Mesendoderm (in vitro differentiated cells): ENCODE results near the gene FARP1.
"Not testable (repeated sequence)": the region's sequence is repeated elsewhere in the genome, so short reads cannot be mapped to it uniquely, and the experiment has no call there.

ENCODE experiments used
- DNase-seq: peaks from one replicate; pipeline ENCODE4 v3.0.0; 2013
- H2AK5ac ChIP-seq: 2 replicates; pipeline ENCODE4 v1.6.1; 2013; ENCODE audit warnings: low read length, inconsistent platforms
- H2BK120ac ChIP-seq: 2 replicates; pipeline ENCODE4 v1.6.1; 2013; ENCODE audit warnings: low read depth, mild to moderate bottlenecking, low read length, moderate library complexity, mixed read lengths
- H2BK15ac ChIP-seq: replicated peaks from 2 replicates; pipeline ENCODE4 v1.6.1; 2013; ENCODE audit warnings: low read depth, mild to moderate bottlenecking, moderate library complexity
- H2BK5ac ChIP-seq: 2 replicates; pipeline ENCODE4 v1.6.1; 2013; ENCODE audit warnings: low read length, inconsistent platforms
- H3K18ac ChIP-seq: 2 replicates; pipeline ENCODE4 v1.6.1; 2013; ENCODE audit warnings: mild to moderate bottlenecking, low read length, mixed read lengths
- H3K23ac ChIP-seq: one replicate; pipeline ENCODE4 v1.6.1; 2013; ENCODE audit warnings: low read length
- H3K27ac ChIP-seq: 2 replicates; pipeline ENCODE4 v1.5.1; 2013; ENCODE audit warnings: low read depth, mild to moderate bottlenecking, inconsistent platforms, low read length, moderate library complexity
- H3K27me3 ChIP-seq: 2 replicates; pipeline ENCODE4 v1.6.1; 2013; ENCODE audit warnings: low read length, control low read depth, mild to moderate bottlenecking, inconsistent platforms; ENCODE audit not compliant: insufficient read depth, poor library complexity
- H3K36me3 ChIP-seq: 2 replicates; pipeline ENCODE4 v1.6.1; 2013; ENCODE audit warnings: low read length, inconsistent platforms; ENCODE audit not compliant: control insufficient read depth, insufficient read depth
- H3K4ac ChIP-seq: one replicate; pipeline ENCODE4 v1.6.1; 2013; ENCODE audit warnings: low read depth, mild to moderate bottlenecking, low read length, moderate library complexity
- H3K4me1 ChIP-seq: 2 replicates; pipeline ENCODE4 v1.6.1; 2013; ENCODE audit warnings: low read depth, low read length, inconsistent platforms; ENCODE audit not compliant: control insufficient read depth
- H3K4me2 ChIP-seq: 2 replicates; pipeline ENCODE4 v1.6.1; 2013; ENCODE audit warnings: low read length
- H3K4me3 ChIP-seq: 2 replicates; pipeline ENCODE4 v1.5.1; 2013; ENCODE audit warnings: mild to moderate bottlenecking, low read length
- H3K56ac ChIP-seq: one replicate; pipeline ENCODE4 v1.6.1; 2013; ENCODE audit warnings: low read length
- H3K79me1 ChIP-seq: 2 replicates; pipeline ENCODE4 v1.6.1; 2013; ENCODE audit warnings: low read length, inconsistent platforms
- H3K79me2 ChIP-seq: 2 replicates; pipeline ENCODE4 v1.6.1; 2013; ENCODE audit warnings: mild to moderate bottlenecking, low read length; ENCODE audit not compliant: control insufficient read depth, insufficient read depth
- H3K9ac ChIP-seq: 2 replicates; pipeline ENCODE4 v1.6.1; 2013; ENCODE audit warnings: low read length, inconsistent platforms
- H4K5ac ChIP-seq: one replicate; pipeline ENCODE4 v1.6.1; 2013; ENCODE audit warnings: low read length
- H4K8ac ChIP-seq: one replicate; pipeline ENCODE4 v1.6.1; 2013; ENCODE audit warnings: low read depth, mild to moderate bottlenecking, control low read depth, low read length, moderate library complexity
- WGBS: extraction: QIAGEN DNeasy Blood & Tissue Kit; methylation state at CpG from one replicate; pipeline ENCODE4 v1.1.7; 2013; ENCODE audit warnings: low lambda C conversion rate, missing lambda C conversion rate; ENCODE audit not compliant: insufficient coverage; ENCODE audit errors: extremely low coverage; 5-methylcytosine and 5-hydroxymethylcytosine counted together

FARP1 gene

GRCh38 chr13:98409281-98409680 is 266.4 kb downstream of the FARP1 start:
- H3K4me2 ChIP-seq = no peak overlapping the region
- no peak overlapping the region for H4K5ac ChIP-seq
- no peak overlapping the region for H2BK15ac ChIP-seq
- no peak overlapping the region for H3K23ac ChIP-seq
- no peak overlapping the region for H3K9ac ChIP-seq
- no peak overlapping the region for H3K18ac ChIP-seq
- H4K8ac ChIP-seq = no peak overlapping the region
- H3K4me3 ChIP-seq = no peak overlapping the region
- H3K27ac ChIP-seq = no peak overlapping the region
- no peak overlapping the region for H3K56ac ChIP-seq
- no peak overlapping the region for H2BK5ac ChIP-seq
- no peaks in the 10 kb centered on the region for H3K4me1 ChIP-seq
- WGBS = no CpG with 5 or more reads among the region's 13 CpGs
- no peak overlapping the region for H2BK120ac ChIP-seq
- no peaks in the 10 kb centered on the region for H3K79me2 ChIP-seq
- H3K79me1 ChIP-seq = no peaks in the 10 kb centered on the region
- H3K27me3 ChIP-seq = no peaks in the 10 kb centered on the region
- DNase-seq = no peak
- no peak overlapping the region for H3K4ac ChIP-seq
- H2AK5ac ChIP-seq = no peak overlapping the region
- H3K36me3 ChIP-seq = peaks cover 3% of the 10 kb centered on the region

GRCh38 chr13:98410612-98411011 is 267.7 kb downstream of the FARP1 start:
- no peak for DNase-seq
- H3K18ac ChIP-seq = no peak overlapping the region
- H3K4me1 ChIP-seq = no peaks in the 10 kb centered on the region
- H3K79me1 ChIP-seq = no peaks in the 10 kb centered on the region
- no peak overlapping the region for H3K4me2 ChIP-seq
- H3K27me3 ChIP-seq = no peaks in the 10 kb centered on the region
- H2AK5ac ChIP-seq = no peak overlapping the region
- no peak overlapping the region for H3K23ac ChIP-seq
- no peak overlapping the region for H3K4me3 ChIP-seq
- H3K36me3 ChIP-seq = peaks cover 3% of the 10 kb centered on the region
- no peak overlapping the region for H3K27ac ChIP-seq
- no peak overlapping the region for H4K8ac ChIP-seq
- no peaks in the 10 kb centered on the region for H3K79me2 ChIP-seq
- no peak overlapping the region for H3K56ac ChIP-seq
- no peak overlapping the region for H2BK5ac ChIP-seq
- no peak overlapping the region for H3K9ac ChIP-seq
- no peak overlapping the region for H2BK120ac ChIP-seq
- no peak overlapping the region for H4K5ac ChIP-seq
- H2BK15ac ChIP-seq = no peak overlapping the region
- no CpG with 5 or more reads among the region's 11 CpGs for WGBS
- no peak overlapping the region for H3K4ac ChIP-seq

- Histone ChIP-seq H3K79me2 (no peaks in the 10 kb centered on the region), H2AK5ac (no peak overlapping the region), H4K5ac (no peak overlapping the region), H2BK15ac (no peak overlapping the region), H3K4ac (no peak overlapping the region), H3K4me2 (no peak overlapping the region), H3K4me3 (no peak overlapping the region), H3K18ac (no peak overlapping the region), H3K27me3 (no peaks in the 10 kb centered on the region), H4K8ac (no peak overlapping the region), H2BK5ac (no peak overlapping the region), H3K4me1 (no peaks in the 10 kb centered on the region), H3K56ac (no peak overlapping the region), H3K23ac (no peak overlapping the region), H3K27ac (no peak overlapping the region), H2BK120ac (no peak overlapping the region), H3K36me3 (peaks cover 3% of the 10 kb centered on the region), H3K9ac (no peak overlapping the region), H3K79me1 (no peaks in the 10 kb centered on the region)
- DNase-seq = no peak
- no CpG with 5 or more reads among the region's 5 CpGs for WGBS
Measured at GRCh38 chr13:98411013-98411412, 268.1 kb downstream of the FARP1 start.

GRCh38 chr13:98411617-98412265 is 268.8 kb downstream of the FARP1 start:
- no CpG with 5 or more reads among the region's 16 CpGs for WGBS
- no peak for DNase-seq
- H3K79me1 ChIP-seq = no peaks in the 10 kb centered on the region

GRCh38 chr13:98413278-98413677 is 270.4 kb downstream of the FARP1 start:
- H3K27ac ChIP-seq, H3K27me3 ChIP-seq, H3K4me3 ChIP-seq, H4K8ac ChIP-seq, H3K79me1 ChIP-seq, H3K18ac ChIP-seq, DNase-seq, H3K4ac ChIP-seq, H3K9ac ChIP-seq, H3K56ac ChIP-seq, H3K23ac ChIP-seq, H2BK5ac ChIP-seq, H3K4me2 ChIP-seq, H3K79me2 ChIP-seq, H2BK120ac ChIP-seq, H3K36me3 ChIP-seq, H4K5ac ChIP-seq, H2BK15ac ChIP-seq, H3K4me1 ChIP-seq, H2AK5ac ChIP-seq: not testable (repeated sequence)
- no CpG with 5 or more reads among the region's 3 CpGs for WGBS

More at GRCh38 chr13:98411617-98412265, 268.8 kb downstream of the FARP1 start:
- H3K4me1 ChIP-seq = no peaks in the 10 kb centered on the region
- no peak overlapping the region for H3K9ac ChIP-seq
- no peak overlapping the region for H3K4me3 ChIP-seq
- H3K23ac ChIP-seq = no peak overlapping the region
- H2BK5ac ChIP-seq = no peak overlapping the region
- H2BK15ac ChIP-seq = no peak overlapping the region
- H3K79me2 ChIP-seq = no peaks in the 10 kb centered on the region
- no peak overlapping the region for H2BK120ac ChIP-seq
- H3K18ac ChIP-seq = no peak overlapping the region
- H3K27ac ChIP-seq = no peak overlapping the region
- H3K27me3 ChIP-seq = no peaks in the 10 kb centered on the region
- H2AK5ac ChIP-seq = no peak overlapping the region
- no peak overlapping the region for H3K56ac ChIP-seq
- peaks cover 3% of the 10 kb centered on the region for H3K36me3 ChIP-seq
- H4K8ac ChIP-seq = no peak overlapping the region
- no peak overlapping the region for H3K4ac ChIP-seq
- no peak overlapping the region for H4K5ac ChIP-seq
- H3K4me2 ChIP-seq = no peak overlapping the region

GRCh38 chr13:98413796-98414195 is 270.9 kb downstream of the FARP1 start:
- no peak overlapping the region for H3K27ac ChIP-seq
- H3K27me3 ChIP-seq = no peaks in the 10 kb centered on the region
- no peak overlapping the region for H3K9ac ChIP-seq
- H3K18ac ChIP-seq = no peak overlapping the region
- H2BK15ac ChIP-seq = no peak overlapping the region
- no peaks in the 10 kb centered on the region for H3K79me2 ChIP-seq
- peak; percentile 33 for DNase-seq
- H2AK5ac ChIP-seq = no peak overlapping the region
- H4K5ac ChIP-seq = no peak overlapping the region
- peaks cover 3% of the 10 kb centered on the region for H3K36me3 ChIP-seq
- H2BK120ac ChIP-seq = no peak overlapping the region
- H3K79me1 ChIP-seq = no peaks in the 10 kb centered on the region
- WGBS = no CpG with 5 or more reads among the region's 7 CpGs
- no peak overlapping the region for H3K4ac ChIP-seq
- H3K56ac ChIP-seq = no peak overlapping the region
- no peak overlapping the region for H4K8ac ChIP-seq
- H2BK5ac ChIP-seq = no peak overlapping the region
- H3K4me3 ChIP-seq = no peak overlapping the region
- no peak overlapping the region for H3K23ac ChIP-seq
- H3K4me2 ChIP-seq = no peak overlapping the region
- no peaks in the 10 kb centered on the region for H3K4me1 ChIP-seq
